Endothelial cell of umbilical vein (primary cell): ENCODE data around the gene VWA8. TPM values are rescaled to one million over a fixed set of nuclear protein-coding genes. Genes with fewer than 3 reads are reported as not detected.

Experiments
- BruUV-seq: library from RNA; stranded (reverse); fragments of 400-500 nt; replicated peaks from 2 replicates; lab custom pipeline; 2021; lab: Mats Ljungman, UMichigan
- CTCF ChIA-PET: fragments of 300-600, 350-600 bp; sonication (Branson Sonifier 250); formaldehyde crosslinking; loops from one replicate; lab custom pipeline; 2021; ENCODE audit warnings: antibody characterized with exemption, inconsistent platforms; lab: Charles Lee
- POLR2A ChIA-PET: fragments of 300-600, 350-600 bp; sonication (Branson Sonifier 250); formaldehyde crosslinking; loops from one replicate; lab custom pipeline; 2021; ENCODE audit warnings: antibody characterized with exemption, inconsistent platforms; lab: Charles Lee
- DNase-seq: peaks from one replicate; pipeline ENCODE4 v3.0.0-alpha.2; 2011; ENCODE audit warnings: low read depth, low spot score
- FAIRE-seq: peaks from 2 replicates; lab custom pipeline; 2011; peaks lifted over from hg19 to GRCh38; lab: Jason Lieb, UNC
- H2AFZ ChIP-seq: 2 replicates; pipeline ENCODE4 v1.6.0; 2012; ENCODE audit warnings: low read depth, low read length, control low read depth, inconsistent platforms
- H3K27ac ChIP-seq: 2 replicates; pipeline ENCODE4 v1.5.1; 2011; ENCODE audit warnings: low read depth, mild to moderate bottlenecking, control low read depth, low read length, moderate library complexity; ENCODE audit not compliant: insufficient read depth
- H3K27me3 ChIP-seq, 2 experiments: 2 replicates each; pipeline versions ENCODE4 v1.6.0 to v1.6.1; 2011; ENCODE audit warnings: low read length in 2 of 2, mixed read lengths in 1 of 2; ENCODE audit not compliant: control insufficient read depth in 2 of 2, insufficient read depth in 2 of 2
- H3K36me3 ChIP-seq, 2 experiments: 2 replicates in 1 of 2; 3 replicates in 1 of 2; pipeline ENCODE4 v1.5.1; 2011; ENCODE audit warnings: low read length in 2 of 2, mild to moderate bottlenecking in 1 of 2, moderate library complexity in 1 of 2; ENCODE audit not compliant: control insufficient read depth in 2 of 2, insufficient read depth in 2 of 2; ENCODE audit errors: extremely low read depth in 1 of 2
- H3K4me1 ChIP-seq: 3 replicates; pipeline ENCODE4 v1.5.1; 2011; ENCODE audit warnings: mild to moderate bottlenecking, low read length; ENCODE audit not compliant: control insufficient read depth, insufficient read depth; ENCODE audit errors: extremely low read depth
- H3K4me2 ChIP-seq: 2 replicates; pipeline ENCODE4 v1.6.1; 2011; ENCODE audit warnings: low read length, control low read depth, mixed read lengths; ENCODE audit not compliant: insufficient read depth
- H3K4me3 ChIP-seq, 3 experiments: fragments of 200-600 bp in 1 of 3; sonication (generic), shearing (Covaris generic) in 1 of 3; replicated peaks in 1 of 3; 2 replicates each; pipeline ENCODE4 v1.5.1; 2011 to 2016; ENCODE audit warnings: control low read depth in 3 of 3, low read length in 3 of 3, mild to moderate bottlenecking in 2 of 3, inconsistent platforms in 1 of 3, low read depth in 1 of 3, moderate library complexity in 1 of 3; ENCODE audit not compliant: insufficient read depth in 1 of 3
- H3K79me2 ChIP-seq: 2 replicates; pipeline ENCODE4 v1.6.0; 2012; ENCODE audit warnings: low read length, inconsistent platforms; ENCODE audit not compliant: control insufficient read depth, insufficient read depth
- H3K9ac ChIP-seq: replicated peaks from 2 replicates; pipeline ENCODE3; 2011; ENCODE audit warnings: low read length, control low read depth; ENCODE audit not compliant: insufficient read depth; ENCODE audit errors: extremely low read depth
- H3K9me1 ChIP-seq: replicated peaks from 3 replicates; pipeline ENCODE4 v1.6.0; 2011; ENCODE audit warnings: mild to moderate bottlenecking, low read length; ENCODE audit not compliant: control insufficient read depth, insufficient read depth; ENCODE audit errors: extremely low read depth
- H3K9me3 ChIP-seq: replicated peaks from 2 replicates; pipeline ENCODE4 v1.5.1; 2012; ENCODE audit warnings: low read length, inconsistent platforms; ENCODE audit not compliant: control insufficient read depth, insufficient read depth
- H4K20me1 ChIP-seq: replicated peaks from 2 replicates; pipeline ENCODE3; 2011; ENCODE audit warnings: mild to moderate bottlenecking, low read length; ENCODE audit not compliant: control insufficient read depth, insufficient read depth; ENCODE audit errors: extremely low read depth
- CTCF ChIP-seq, 2 donors: IDR thresholded peaks; 1 replicate in 1 of 2; 2 replicates in 1 of 2; pipeline ENCODE4 v1.5.1; 2011; ENCODE audit warnings: low read length in 2 of 2, mild to moderate bottlenecking in 2 of 2, moderate library complexity in 2 of 2, control low read depth in 1 of 2, inconsistent platforms in 1 of 2, low read depth in 1 of 2; ENCODE audit not compliant: insufficient read depth in 1 of 2; ENCODE audit errors: extremely low read depth in 1 of 2
- EZH2 ChIP-seq: IDR thresholded peaks from 2 replicates; pipeline ENCODE4 v1.6.1; 2012; ENCODE audit warnings: borderline replicate concordance, low read depth, mild to moderate bottlenecking, moderate library complexity, low read length, inconsistent platforms; ENCODE audit not compliant: severe bottlenecking
- FOS ChIP-seq: IDR thresholded peaks from 2 replicates; pipeline ENCODE4 v1.6.1; 2011; ENCODE audit warnings: mild to moderate bottlenecking, low read length, moderate library complexity, borderline replicate concordance; ENCODE audit not compliant: insufficient read depth
- GATA2 ChIP-seq: IDR thresholded peaks from 2 replicates; pipeline ENCODE4 v1.7.0; 2011; ENCODE audit warnings: low read depth, mild to moderate bottlenecking, moderate library complexity, mixed read lengths, low read length; ENCODE audit not compliant: insufficient read length, insufficient read depth
- JUN ChIP-seq: IDR thresholded peaks from 2 replicates; pipeline ENCODE4 v1.6.1; 2011; ENCODE audit warnings: borderline replicate concordance, low read depth; ENCODE audit not compliant: insufficient read length, insufficient read depth
- MAX ChIP-seq: IDR thresholded peaks from 2 replicates; pipeline ENCODE4 v1.6.1; 2011; ENCODE audit not compliant: insufficient read depth, insufficient read length
- MYC ChIP-seq: IDR thresholded peaks from one replicate; pipeline ENCODE4 v1.6.1; 2011; ENCODE audit warnings: mild to moderate bottlenecking, low read depth, low read length
- POLR2A ChIP-seq: IDR thresholded peaks from 2 replicates; pipeline ENCODE4 v1.6.1; 2012; ENCODE audit warnings: low read depth, mild to moderate bottlenecking, control low read depth, low read length
- POLR2AphosphoS5 ChIP-seq: IDR thresholded peaks from 2 replicates; pipeline ENCODE4 v1.6.1; 2012; ENCODE audit warnings: low read depth, mild to moderate bottlenecking, control low read depth, low read length, moderate library complexity; ENCODE audit not compliant: insufficient read depth
- dilution Hi-C: fragments of 300-500 bp; cut with MboI; formaldehyde crosslinking; loops from one replicate; pipeline ENCODE4 v1.15.0; 2019; ENCODE audit warnings: low sequenced_read_pairs; ENCODE audit not compliant: extremely low pct_ligation_motif_present
- intact Hi-C: fragments of 100-400 bp; cut with micrococcal nuclease; formaldehyde crosslinking; loops from one replicate; pipeline ENCODE4 v1.10.0; 2022
- polyA plus RNA-seq, 4 experiments: library from polyadenylated mRNA; depleted of rRNA in 3 of 4; stranded (reverse) in 3 of 4; unstranded in 1 of 4; fragments of >200 nt; gene quantifications; 2 replicates each; pipeline versions ENCODE4 v1.2.1 to v1.2.3, GENCODE V29; 2011 to 2012; ENCODE audit warnings: missing spikeins in 1 of 4
- total RNA-seq: library from RNA; stranded (reverse); gene quantifications from 2 replicates; pipeline ENCODE4 v1.2.3, GENCODE V29; 2021

VWA8 gene
- total and polyA plus RNA-seq, 2 donors (not counting 3 experiments of a cell fraction or from before 2014, with no cell fraction given): 2.9 to 11.3 TPM

- Histone ChIP-seq H3K9ac (peak overlapping the region; percentile 69), H3K27ac (peak overlapping the region; percentile 93), H4K20me1 (no peaks in the 10 kb centered on the region), H3K36me3 (no peaks in the 10 kb centered on the region), H2AFZ (peak overlapping the region; percentile 16), H3K4me1 (peaks cover 39% of the 10 kb centered on the region), H3K4me2 (peak overlapping the region; percentile 26), H3K4me3 (no peak overlapping the region), H3K9me1 (no peaks in the 10 kb centered on the region), H3K79me2 (no peaks in the 10 kb centered on the region), H3K27me3 (no peaks in the 10 kb centered on the region), H3K9me3 (no peaks in the 10 kb centered on the region)
- intact Hi-C loops (loop anchor here (1.0 to 2.0 kb wide), 7 partner anchors 17 to 261 kb away; partner anchors contain the start of gene RGCC), dilution Hi-C loops (no loop called here)
- FAIRE-seq: peak; percentile 92
- DNase-seq: peak; percentile 98
- peak; percentile 45 for TF ChIP-seq JUN
- no peak for TF ChIP-seq FOS
- no peak for TF ChIP-seq CTCF (IDR thresholded peaks at IDR 0.05; ENCODE audit: extremely low read depth in 1 of 2, insufficient read depth in 1 of 2, low read depth in 1 of 2, low read length in 2 of 2)
- TF ChIP-seq GATA2: peak; percentile 95
- peak; percentile 16 for TF ChIP-seq MYC
- TF ChIP-seq EZH2: no peak
- TF ChIP-seq POLR2AphosphoS5: peak; percentile 50
- TF ChIP-seq MAX: no peak
- TF ChIP-seq POLR2A: no peak
- CTCF ChIA-PET: interaction anchor here (0.9 to 2.2 kb wide), 11 partner anchors 10 to 157 kb away, joined by 3 to 22 read pairs (median 4); partner anchors contain the start of gene RGCC
- BruUV-seq: TSS peak; percentile 80
- POLR2A ChIA-PET: interaction anchor here (0.6 to 2.2 kb wide), 8 partner anchors 31 to 152 kb away, joined by 3 to 29 read pairs (median 5); no protein-coding TSS in a partner anchor
These were observed 346.8 kb downstream of the VWA8 start for GRCh38 chr13:41613984-41614661.
